BE2C (cell line): Measurements from ENCODE around the gene TRABD2B.

ENCODE experiments used
- DNase-seq: peaks from one replicate; pipeline ENCODE4 v3.0.0-alpha.2; 2020
- H3K27me3 ChIP-seq: fragments of 250-450 bp; sonication (Bioruptor Pico); 2 replicates; pipeline ENCODE4 v1.5.1; 2020; ENCODE audit warnings: mild to moderate bottlenecking
- H3K36me3 ChIP-seq: fragments of 250-450 bp; sonication (Bioruptor Pico); 2 replicates; pipeline ENCODE4 v1.5.1; 2020; ENCODE audit warnings: mild to moderate bottlenecking
- H3K4me1 ChIP-seq: fragments of 250-450 bp; sonication (Bioruptor Pico); 2 replicates; pipeline ENCODE4 v1.5.1; 2020
- H3K4me3 ChIP-seq: 2 replicates; pipeline ENCODE4 v1.5.1; 2011; ENCODE audit warnings: low read depth, low read length
- H3K9me3 ChIP-seq: fragments of 250-450 bp; sonication (Bioruptor Pico); 2 replicates; pipeline ENCODE4 v1.5.1; 2020
- CTCF ChIP-seq: IDR thresholded peaks from 2 replicates; pipeline ENCODE4 v1.5.1; 2012; ENCODE audit warnings: mild to moderate bottlenecking, low read depth, low read length

Gene TRABD2B

GRCh38 chr1:48030696-48031365 lies 33.6 kb upstream of the TRABD2B start:
- TF ChIP-seq CTCF = no peak
- Histone ChIP-seq H3K27me3 (no peaks in the 10 kb centered on the region), H3K9me3 (no peaks in the 10 kb centered on the region)

GRCh38 chr1:48030211-48030610 lies 33.0 kb upstream of the TRABD2B start:
- no peak overlapping the region for H3K4me3 ChIP-seq
- no peaks in the 10 kb centered on the region for H3K4me1 ChIP-seq
- TF ChIP-seq CTCF = no peak
- H3K36me3 ChIP-seq = no peaks in the 10 kb centered on the region
- no peaks in the 10 kb centered on the region for H3K27me3 ChIP-seq
- no peak for DNase-seq
- no peaks in the 10 kb centered on the region for H3K9me3 ChIP-seq

More at GRCh38 chr1:48030696-48031365, 33.6 kb upstream of the TRABD2B start:
- no peaks in the 10 kb centered on the region for H3K4me1 ChIP-seq
- no peak for DNase-seq
- H3K4me3 ChIP-seq = no peak overlapping the region
- H3K36me3 ChIP-seq = no peaks in the 10 kb centered on the region

- no peaks in the 10 kb centered on the region for H3K36me3 ChIP-seq
- no peak overlapping the region for H3K4me3 ChIP-seq
- no peaks in the 10 kb centered on the region for H3K4me1 ChIP-seq
- H3K27me3 ChIP-seq = no peaks in the 10 kb centered on the region
- TF ChIP-seq CTCF = no peak
- no peaks in the 10 kb centered on the region for H3K9me3 ChIP-seq
- DNase-seq = no peak
Measured at GRCh38 chr1:48028218-48029069, 31.3 kb upstream of the TRABD2B start.

DNA sequence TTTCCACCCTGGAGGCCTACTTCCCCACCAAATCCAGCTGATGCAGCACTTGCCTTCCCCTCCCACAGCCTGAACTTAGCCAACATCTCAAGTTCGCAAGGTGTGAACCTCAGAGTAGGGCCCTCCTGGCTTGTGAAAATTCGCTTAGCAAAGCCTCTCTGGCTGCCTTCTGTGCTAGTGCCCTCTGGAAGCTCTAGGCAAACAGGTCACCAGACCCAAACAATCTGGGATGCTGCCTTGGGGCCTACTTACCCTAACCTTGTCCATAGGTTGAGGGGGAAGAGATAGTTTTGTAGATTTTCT lies 30.3 kb upstream of the TRABD2B start:
- TF ChIP-seq CTCF = no peak
- Histone ChIP-seq H3K27me3 (no peaks in the 10 kb centered on the region), H3K4me1 (no peaks in the 10 kb centered on the region), H3K9me3 (no peaks in the 10 kb centered on the region), H3K36me3 (no peaks in the 10 kb centered on the region), H3K4me3 (no peak overlapping the region)
- no peak for DNase-seq

DNA sequence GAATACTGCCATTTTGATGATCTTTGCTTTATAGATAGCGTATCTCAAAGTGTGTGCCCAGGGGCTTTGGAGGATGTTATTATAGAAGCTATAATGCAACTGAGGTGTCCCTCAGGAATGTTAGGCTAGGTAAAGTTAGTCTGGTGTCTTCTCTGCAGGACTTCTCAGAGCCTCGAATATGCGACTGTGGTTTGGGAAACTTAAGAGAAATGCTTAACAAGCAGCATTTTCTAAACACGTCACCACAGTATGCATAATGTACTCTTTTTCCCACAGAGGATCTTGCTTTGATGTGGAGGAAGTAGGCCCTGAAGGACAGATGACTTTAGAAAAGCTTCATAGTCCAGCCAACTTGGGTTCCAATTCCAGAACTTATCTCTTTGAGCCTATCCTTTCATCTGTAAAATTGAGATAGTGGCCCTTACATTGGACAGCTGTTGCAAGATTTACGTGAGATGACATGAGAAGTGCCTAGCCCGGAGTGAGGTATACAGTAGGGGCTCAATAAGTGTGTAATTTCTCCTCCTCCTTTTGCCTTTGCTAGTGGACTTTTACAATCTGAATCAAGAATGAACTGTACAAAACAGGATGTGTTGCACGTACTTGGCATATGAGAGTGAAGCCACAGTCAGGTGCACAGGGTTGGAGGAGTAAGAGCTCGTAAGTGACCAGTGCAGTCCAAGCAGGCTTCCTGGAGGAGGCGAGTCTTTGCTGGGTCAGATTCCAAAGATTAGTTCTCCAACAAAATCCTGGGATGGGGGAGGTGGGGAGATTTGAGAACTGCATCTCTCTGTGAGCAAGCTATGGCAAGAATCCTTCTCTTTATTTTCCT lies 29.7 kb upstream of the TRABD2B start:
- no peaks in the 10 kb centered on the region for H3K27me3 ChIP-seq
- TF ChIP-seq CTCF = no peak
- no peak overlapping the region for H3K4me3 ChIP-seq
- DNase-seq = no peak
- H3K9me3 ChIP-seq = no peaks in the 10 kb centered on the region
- no peaks in the 10 kb centered on the region for H3K4me1 ChIP-seq
- no peaks in the 10 kb centered on the region for H3K36me3 ChIP-seq
